GM10266 (cell line): Measurements from ENCODE around the gene IGFBP7.

Experiments
- DNase-seq: peaks from one replicate; pipeline ENCODE4 v3.0.0; 2012; ENCODE audit errors: extremely low spot score
- TF ChIP-seq, protein P1 (sequence below): IDR thresholded peaks from 2 replicates; pipeline ENCODE4 v1.5.1; 2012; ENCODE audit warnings: mild to moderate bottlenecking, low read depth; ENCODE audit not compliant: control insufficient read depth, insufficient read depth; ENCODE audit errors: missing control alignments

IGFBP7 gene

DNA sequence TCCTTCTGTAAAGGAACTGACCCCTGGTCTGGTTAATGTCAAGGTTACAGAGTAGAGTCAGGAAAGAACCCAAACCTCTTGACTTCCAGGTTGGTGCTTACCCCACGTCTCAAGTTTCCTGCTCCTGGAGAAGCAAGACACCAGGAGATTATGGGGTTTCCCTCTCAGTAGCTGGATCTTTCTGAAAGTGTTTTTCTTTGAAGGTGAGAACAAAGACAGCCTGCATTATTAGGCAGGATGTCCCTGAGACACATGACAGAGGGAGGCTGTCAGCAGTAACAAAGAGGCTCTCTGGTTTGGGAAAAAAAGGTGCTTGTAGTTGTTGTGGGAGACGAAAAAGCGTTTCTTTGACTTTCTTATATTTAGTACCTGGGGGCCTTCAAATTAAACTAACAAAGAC, 44.7 kb upstream of the IGFBP7 start:
- TF ChIP-seq, protein P1, sequence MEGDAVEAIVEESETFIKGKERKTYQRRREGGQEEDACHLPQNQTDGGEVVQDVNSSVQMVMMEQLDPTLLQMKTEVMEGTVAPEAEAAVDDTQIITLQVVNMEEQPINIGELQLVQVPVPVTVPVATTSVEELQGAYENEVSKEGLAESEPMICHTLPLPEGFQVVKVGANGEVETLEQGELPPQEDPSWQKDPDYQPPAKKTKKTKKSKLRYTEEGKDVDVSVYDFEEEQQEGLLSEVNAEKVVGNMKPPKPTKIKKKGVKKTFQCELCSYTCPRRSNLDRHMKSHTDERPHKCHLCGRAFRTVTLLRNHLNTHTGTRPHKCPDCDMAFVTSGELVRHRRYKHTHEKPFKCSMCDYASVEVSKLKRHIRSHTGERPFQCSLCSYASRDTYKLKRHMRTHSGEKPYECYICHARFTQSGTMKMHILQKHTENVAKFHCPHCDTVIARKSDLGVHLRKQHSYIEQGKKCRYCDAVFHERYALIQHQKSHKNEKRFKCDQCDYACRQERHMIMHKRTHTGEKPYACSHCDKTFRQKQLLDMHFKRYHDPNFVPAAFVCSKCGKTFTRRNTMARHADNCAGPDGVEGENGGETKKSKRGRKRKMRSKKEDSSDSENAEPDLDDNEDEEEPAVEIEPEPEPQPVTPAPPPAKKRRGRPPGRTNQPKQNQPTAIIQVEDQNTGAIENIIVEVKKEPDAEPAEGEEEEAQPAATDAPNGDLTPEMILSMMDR, result no peak
- no peak for DNase-seq

DNA sequence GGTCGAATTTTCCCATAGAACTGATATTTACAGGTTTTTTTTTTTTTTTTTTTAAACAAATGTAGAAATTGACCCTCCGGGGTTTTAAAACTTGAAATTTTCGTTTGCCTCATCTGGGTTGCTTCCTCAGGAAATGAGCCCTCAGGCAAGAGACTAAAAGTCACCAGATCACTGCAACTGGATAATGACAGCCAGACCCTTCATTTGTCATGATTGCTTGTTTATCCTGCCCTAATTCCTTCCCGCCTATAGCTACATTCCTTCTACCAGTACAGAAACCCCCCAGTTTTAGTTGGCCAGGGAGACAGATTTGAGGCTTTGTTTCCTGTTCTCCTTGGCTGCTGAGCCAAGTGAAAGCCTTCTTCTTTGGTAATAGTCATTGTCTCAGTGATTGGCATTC, 44.0 kb upstream of the IGFBP7 start:
- TF ChIP-seq, protein P1, result no peak
- DNase-seq, result no peak

DNA sequence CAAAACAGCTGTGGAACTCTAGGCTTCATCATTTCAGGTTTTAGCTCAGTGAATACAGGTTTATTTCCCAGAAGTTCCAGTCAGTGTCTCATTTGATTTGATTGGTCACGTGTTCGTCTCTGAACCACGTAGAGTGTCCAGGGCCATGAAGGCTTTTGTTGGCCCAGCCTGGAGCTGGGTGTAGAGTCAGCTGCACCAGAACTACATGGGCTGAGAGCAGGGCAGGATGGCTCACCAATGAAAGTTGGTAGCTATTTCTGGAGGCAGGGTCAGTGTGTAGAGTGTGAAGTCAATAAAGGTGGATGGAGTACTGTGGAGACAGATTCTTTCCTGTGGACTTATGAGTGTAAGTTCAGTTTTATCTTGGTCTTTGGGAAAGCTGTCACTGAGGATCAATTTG, 43.0 kb upstream of the IGFBP7 start:
- TF ChIP-seq, protein P1, result no peak
- DNase-seq, result no peak

- DNase-seq, result no peak
- TF ChIP-seq, protein P1, result no peak
These were observed 41.3 kb upstream of the IGFBP7 start for GRCh38 chr4:57151481-57151880.

GRCh38 chr4:57149833-57150232, 39.6 kb upstream of the IGFBP7 start:
- TF ChIP-seq, protein P1, result no peak
- no peak for DNase-seq

GRCh38 chr4:57148831-57149505, 38.8 kb upstream of the IGFBP7 start:
- TF ChIP-seq, protein P1, result no peak
- no peak for DNase-seq

GRCh38 chr4:57148177-57148576, 38.0 kb upstream of the IGFBP7 start:
- DNase-seq, result no peak
- TF ChIP-seq, protein P1, result no peak
